Tibial nerve (tissue), 4 donors: ENCODE results near the gene TMEM255B. TPM values are rescaled to one million over a fixed set of nuclear protein-coding genes. Genes with fewer than 3 reads are reported as not detected.

Source experiments
- DNase-seq, 2 donors: peaks; one replicate each; pipeline ENCODE4 v3.0.0-alpha.2; 2019; ENCODE audit warnings: low spot score in 2 of 2
- H3K27ac ChIP-seq, 4 donors: fragments of 200-600 bp; sonication (generic) in 3 of 4; one replicate each; pipeline ENCODE4 v1.5.1; 2017 to 2019; ENCODE audit warnings: mild to moderate bottlenecking in 1 of 4
- H3K27me3 ChIP-seq, 2 donors: fragments of 200-600 bp; sonication (generic) in 1 of 2; one replicate each; pipeline versions ENCODE4 v1.5.1 to v1.6.0; 2017 to 2019
- H3K36me3 ChIP-seq, 3 donors: fragments of 200-600 bp; sonication (generic); one replicate each; pipeline ENCODE4 v1.5.1; 2018 to 2019
- H3K4me1 ChIP-seq, 4 donors: fragments of 200-600 bp; sonication (generic) in 3 of 4; one replicate each; pipeline ENCODE4 v1.5.1; 2017 to 2019
- H3K4me3 ChIP-seq, 4 donors: fragments of 200-600 bp; sonication (generic) in 3 of 4; one replicate each; pipeline ENCODE4 v1.5.1; 2017 to 2019; ENCODE audit warnings: mild to moderate bottlenecking in 1 of 4, moderate library complexity in 1 of 4
- H3K9me3 ChIP-seq, 4 donors: fragments of 200-600 bp; sonication (generic) in 3 of 4; one replicate each; pipeline ENCODE4 v1.5.1; 2017 to 2019
- CTCF ChIP-seq, 5 experiments: fragments of 200-600 bp in 3 of 5; fragments of 450-650 bp in 2 of 5; sonication (generic) in 3 of 5; IDR thresholded peaks; one replicate each; pipeline ENCODE4 v1.5.1; 2016 to 2019; ENCODE audit warnings: antibody characterized with exemption in 5 of 5, mild to moderate bottlenecking in 3 of 5, moderate library complexity in 2 of 5
- EP300 ChIP-seq, 2 donors: sonication (generic); formaldehyde crosslinking; IDR thresholded peaks; one replicate each; pipeline ENCODE4 v1.6.1; 2017; ENCODE audit warnings: antibody characterized with exemption in 2 of 2, mild to moderate bottlenecking in 1 of 2
- POLR2A ChIP-seq, 2 donors: fragments of 450-650 bp; IDR thresholded peaks; one replicate each; pipeline ENCODE4 v1.6.1; 2017; ENCODE audit warnings: antibody characterized with exemption in 2 of 2, mild to moderate bottlenecking in 2 of 2, moderate library complexity in 2 of 2
- WGBS, 2 donors: methylation state at CpG; one replicate each; pipeline ENCODE4 v1.1.5; 2018; 5-methylcytosine and 5-hydroxymethylcytosine counted together
- total RNA-seq, 4 donors: library from RNA; depleted of rRNA; stranded (reverse); fragments of >200 nt; gene quantifications; one replicate each; pipeline ENCODE4 v1.1.0, GENCODE V29; 2016

The TMEM255B gene
- total RNA-seq, 4 donors from 2014 or later: 3.3 to 21.6 (median 10.9) TPM

- WGBS, 2 donors: 87% methylated on average over 10 to 11 of the region's 28 CpGs
- no peak overlapping the region for H3K27ac ChIP-seq
- no peaks in the 10 kb centered on the region for H3K9me3 ChIP-seq
- peaks cover 0 to under 1% (median 0%) of the 10 kb centered on the region in 3 donors for H3K36me3 ChIP-seq
- H3K4me3 ChIP-seq: no peak overlapping the region
- no peaks in the 10 kb centered on the region for H3K4me1 ChIP-seq
- DNase-seq: no peak
- no peak for TF ChIP-seq POLR2A (IDR thresholded peaks at IDR 0.05)
- no peak for TF ChIP-seq EP300 (IDR thresholded peaks at IDR 0.05)
- TF ChIP-seq CTCF (IDR thresholded peaks at IDR 0.05): no peak
- H3K27me3 ChIP-seq: peaks cover 0 to 31% of the 10 kb centered on the region in 2 donors
Measured at GRCh38 chr13:113775451-113776145, 16.6 kb downstream of the TMEM255B start.

GRCh38 chr13:113776231-113777125 is 17.5 kb downstream of the TMEM255B start:
- H3K27ac ChIP-seq: no peak overlapping the region
- no peak for DNase-seq

DNA sequence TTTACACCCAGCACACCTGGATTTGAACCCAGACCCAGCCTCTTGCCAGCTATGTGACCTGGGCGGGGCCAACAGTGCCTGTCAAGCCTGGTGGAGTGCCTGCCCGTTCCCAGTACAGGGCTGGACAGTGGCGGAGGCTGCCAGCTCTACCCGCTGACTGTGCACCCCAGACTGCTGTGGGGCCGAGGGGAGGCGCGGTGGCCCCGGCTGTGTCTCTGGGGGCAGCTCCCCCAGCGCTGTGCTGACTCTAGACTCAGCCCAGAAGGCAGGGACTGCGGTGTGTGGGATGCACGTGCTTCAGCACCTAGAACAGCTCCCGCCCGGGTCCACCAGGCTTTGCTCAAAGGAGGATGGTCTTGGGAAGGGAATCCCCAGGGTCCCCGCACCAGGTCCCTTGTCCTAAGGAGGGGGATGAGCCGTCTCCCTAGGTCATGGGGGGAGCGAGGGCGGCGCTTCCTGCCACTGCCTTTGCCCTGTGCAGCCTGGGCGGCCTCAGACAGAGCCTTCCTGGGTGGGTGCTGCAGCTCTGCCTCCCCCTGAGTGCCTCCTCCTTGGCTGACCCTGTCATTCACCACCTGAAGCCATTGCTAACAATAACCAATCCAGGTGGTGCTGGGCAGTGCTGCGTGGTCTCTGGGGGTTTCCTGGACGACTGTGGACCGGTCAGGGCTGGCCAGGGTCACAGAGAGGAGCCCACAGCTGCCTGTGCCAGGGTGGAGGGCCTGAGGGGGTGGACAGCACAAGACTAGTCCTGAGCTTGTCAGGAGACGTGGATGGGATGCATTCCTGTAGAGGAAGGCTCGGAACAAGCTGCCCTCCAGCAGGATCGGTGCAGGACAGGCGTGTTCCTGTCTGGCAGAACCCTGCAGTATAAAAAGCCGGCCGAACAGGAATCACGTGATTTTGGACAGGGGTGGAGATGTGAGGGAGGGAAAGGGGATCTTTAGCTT is 18.6 kb downstream of the TMEM255B start:
- no peaks in the 10 kb centered on the region for H3K36me3 ChIP-seq
- WGBS, 2 donors: 46 to 47% methylated on average over 16 to 25 of the region's 29 CpGs
- TF ChIP-seq POLR2A (IDR thresholded peaks at IDR 0.05) (no peak), CTCF (IDR thresholded peaks at IDR 0.05) (no peak), EP300 (IDR thresholded peaks at IDR 0.05) (no peak)
- DNase-seq: no peak
- no peak overlapping the region for H3K4me3 ChIP-seq
- H3K4me1 ChIP-seq: no peaks in the 10 kb centered on the region
- peaks cover 0 to 31% of the 10 kb centered on the region in 2 donors for H3K27me3 ChIP-seq
- no peak overlapping the region for H3K27ac ChIP-seq
- H3K9me3 ChIP-seq: no peaks in the 10 kb centered on the region

More at GRCh38 chr13:113776231-113777125, 17.5 kb downstream of the TMEM255B start:
- no peak overlapping the region for H3K4me3 ChIP-seq
- H3K36me3 ChIP-seq: no peaks in the 10 kb centered on the region
- no peaks in the 10 kb centered on the region for H3K4me1 ChIP-seq
- TF ChIP-seq CTCF (IDR thresholded peaks at IDR 0.05) (no peak), EP300 (IDR thresholded peaks at IDR 0.05) (no peak), POLR2A (IDR thresholded peaks at IDR 0.05) (no peak)
- 79 to 80% methylated on average over 16 to 35 of the region's 35 CpGs for WGBS, 2 donors
- H3K27me3 ChIP-seq: peaks cover 0 to 31% of the 10 kb centered on the region in 2 donors
- no peaks in the 10 kb centered on the region for H3K9me3 ChIP-seq

- no peak for TF ChIP-seq EP300 (IDR thresholded peaks at IDR 0.05)
- TF ChIP-seq CTCF (IDR thresholded peaks at IDR 0.05): no peak
- no peak for TF ChIP-seq POLR2A (IDR thresholded peaks at IDR 0.05)
- Histone ChIP-seq H3K36me3 (no peaks in the 10 kb centered on the region), H3K4me3 (no peak overlapping the region), H3K27ac (no peak overlapping the region), H3K4me1 (no peaks in the 10 kb centered on the region), H3K9me3 (no peaks in the 10 kb centered on the region), H3K27me3 (peaks cover 0 to 13% of the 10 kb centered on the region in 2 donors)
- no peak for DNase-seq
- WGBS, 2 donors: 75 to 80% methylated on average over 2 of the region's 2 CpGs
Measured at GRCh38 chr13:113781571-113781970, 22.5 kb downstream of the TMEM255B start.
